ENCODE measurements around the gene JAK3. TPM values are rescaled to one million over a fixed set of nuclear protein-coding genes. Genes with fewer than 3 reads are reported as not detected.

The JAK3 gene
- total and polyA plus RNA-seq, 2 of the 8 experiments (the other 6 are each of a cell fraction or from before 2014, with no cell fraction given), result 4.0 to 4.7 TPM

GRCh38 chr19:17836530-17836929 lies 11.3 kb downstream of the JAK3 start:
- H3K23ac ChIP-seq (ENCODE audit: insufficient read length), result no peak overlapping the region
- H3K27ac ChIP-seq (ENCODE audit: low read depth, low read length), result no peak overlapping the region
- no peak overlapping the region for H3K4ac ChIP-seq (replicated peaks; ENCODE audit: insufficient read length, low read depth, low read length)
- FAIRE-seq (no peak), DNase-seq (ENCODE audit: low read depth in 1 of 2, low spot score in 2 of 2) (no peak)
- H2BK12ac ChIP-seq (ENCODE audit: low read depth, low read length), result no peak overlapping the region
- H4K5ac ChIP-seq (ENCODE audit: insufficient read length, low read depth, low read length), result no peak overlapping the region
- ChIA-PET POLR2A (ENCODE audit: partially characterized antibody) (interaction anchor here (12.5 kb wide), 1 partner anchor 26 kb away, joined by 133 read pairs; the partner anchor contains the start of gene RPL18A), CTCF (ENCODE audit: partially characterized antibody) (interaction anchor here (0.6 to 3.7 kb wide), 4 partner anchors 19 to 74 kb away, joined by 3 to 19 read pairs (median 4); partner anchors contain the start of gene RPL18A)
- no peak overlapping the region for H2BK15ac ChIP-seq (ENCODE audit: low read length)
- no peaks in the 10 kb centered on the region for H3K79me1 ChIP-seq (ENCODE audit: low read depth, low read length)
- no peaks in the 10 kb centered on the region for H3K79me2 ChIP-seq (ENCODE audit: control insufficient read depth in 1 of 2, insufficient read depth in 2 of 2, low read length in 2 of 2)
- H2AFZ ChIP-seq (ENCODE audit: low read length), result no peak overlapping the region
- no peak overlapping the region for H2BK5ac ChIP-seq (ENCODE audit: low read depth, low read length)
- H3K4me2 ChIP-seq (ENCODE audit: insufficient read depth in 1 of 2, low read depth in 2 of 2, low read length in 2 of 2), result no peak overlapping the region
- no peak overlapping the region for H3K4me3 ChIP-seq (ENCODE audit: extremely low read depth in 1 of 4, insufficient read depth in 2 of 4, low read depth in 3 of 4, low read length in 4 of 4)
- no peak overlapping the region for H2BK120ac ChIP-seq (replicated peaks; ENCODE audit: low read depth, low read length)
- H3K56ac ChIP-seq (replicated peaks; ENCODE audit: insufficient read length, low read depth, low read length), result no peak overlapping the region
- TF ChIP-seq BRCA1 (IDR thresholded peaks at IDR 0.05; ENCODE audit: low read depth, low read length) (no peak), CEBPB (IDR thresholded peaks at IDR 0.05; ENCODE audit: low read depth, low read length) (no peak), SIN3A (conservative IDR thresholded peaks at IDR 0.05 in 1 of 2, IDR thresholded peaks at IDR 0.05 in 1 of 2; ENCODE audit: low read depth in 1 of 2, low read length in 2 of 2) (no peak), TAF1 (IDR thresholded peaks at IDR 0.05; ENCODE audit: low read depth, low read length) (no peak), HDAC6 (IDR thresholded peaks at IDR 0.05; ENCODE audit: low read depth, low read length) (no peak)
- H3K36me3 ChIP-seq (ENCODE audit: control insufficient read depth in 2 of 4, insufficient read depth in 4 of 4, low read length in 3 of 4), result no peaks in the 10 kb centered on the region
- no peak overlapping the region for H2BK20ac ChIP-seq (ENCODE audit: low read length)
- H4K20me1 ChIP-seq (replicated peaks in 1 of 2; ENCODE audit: control insufficient read depth in 1 of 2, insufficient read depth in 2 of 2, low read length in 2 of 2), result peaks cover 0 to 5% of the 10 kb centered on the region in 2 experiments
- H2AK5ac ChIP-seq (ENCODE audit: low read depth, low read length), result 0 out of 2 replicates have a peak overlapping the region, but pooled peaks have one; percentile 39
- no peak overlapping the region for H3K18ac ChIP-seq (ENCODE audit: extremely low read depth, low read length)
- peaks cover 0 to 3% (median 1%) of the 10 kb centered on the region in 4 experiments; a peak in 3 of 7 replicates for H3K27me3 ChIP-seq (replicated peaks in 1 of 4; ENCODE audit: control insufficient read depth in 3 of 4, extremely low read depth in 1 of 4, insufficient read depth in 3 of 4, low read length in 3 of 4)
- H4K8ac ChIP-seq (ENCODE audit: extremely low read depth, insufficient read depth, low read length), result no peak overlapping the region
- H3K23me2 ChIP-seq (ENCODE audit: low read depth, low read length), result peaks cover 4% of the 10 kb centered on the region
- no peak overlapping the region for H3K14ac ChIP-seq (ENCODE audit: insufficient read length)
- H3K4me1 ChIP-seq (replicated peaks in 1 of 4; ENCODE audit: control insufficient read depth in 3 of 4, insufficient read depth in 4 of 4, low read length in 3 of 4), result peaks cover 0 to 10% (median 5%) of the 10 kb centered on the region in 4 experiments; a peak in 3 of 7 replicates
- no peaks in the 10 kb centered on the region for H3K9me3 ChIP-seq (ENCODE audit: insufficient read depth in 2 of 2, low read depth in 1 of 2, low read length in 1 of 2)
- H4K91ac ChIP-seq (replicated peaks; ENCODE audit: insufficient read length, low read length), result no peak overlapping the region
- H3K9ac ChIP-seq (replicated peaks in 1 of 4; ENCODE audit: extremely low read depth in 1 of 4, low read depth in 3 of 4, low read length in 3 of 4), result no peak overlapping the region
- 85% methylated on average over 4 of the region's 4 CpGs; no CpG with 5 or more reads in 1 of the 2 experiments for WGBS, 2 experiments (ENCODE audit: extremely low coverage in 1 of 2, insufficient coverage in 1 of 2, insufficient read length in 1 of 2, insufficient replicate concordance in 2 of 2, low coverage in 1 of 2, low lambda C conversion rate in 2 of 2, missing lambda C conversion rate in 1 of 2)

Measured in H1 (cell line).